NCI-H128 (cell line): Measurements from ENCODE around the gene AKNA.

Source experiments
- DNase-seq: peaks from one replicate; lab custom pipeline; 2025; ENCODE audit not compliant: unreplicated experiment; lab: John Stamatoyannopoulos, UW

AKNA gene

GRCh38 chr9:114307899-114308267 lies 79.9 kb downstream of the AKNA start:
- DNase-seq = no peak

GRCh38 chr9:114304416-114305188 lies 83.2 kb downstream of the AKNA start:
- no peak for DNase-seq

GRCh38 chr9:114303977-114304376 lies 83.8 kb downstream of the AKNA start:
- DNase-seq = no peak

- no peak for DNase-seq
These were observed 84.2 kb downstream of the AKNA start for GRCh38 chr9:114303571-114303970.

- no peak for DNase-seq
These were observed 85.1 kb downstream of the AKNA start for GRCh38 chr9:114302727-114303126.

GRCh38 chr9:114301798-114302565 lies 85.8 kb downstream of the AKNA start:
- no peak for DNase-seq

GRCh38 chr9:114300846-114301797 lies 86.7 kb downstream of the AKNA start:
- no peak for DNase-seq

- DNase-seq = no peak
These were observed 87.5 kb downstream of the AKNA start for GRCh38 chr9:114300153-114300845.

GRCh38 chr9:114299286-114300152 lies 88.3 kb downstream of the AKNA start:
- no peak for DNase-seq

- DNase-seq = no peak
These were observed 91.4 kb downstream of the AKNA start for GRCh38 chr9:114296338-114296737.

GRCh38 chr9:114294664-114295063 lies 93.1 kb downstream of the AKNA start:
- DNase-seq = no peak

- DNase-seq = no peak
These were observed 95.7 kb downstream of the AKNA start for GRCh38 chr9:114291886-114292590.

GRCh38 chr9:114291064-114291474 lies 96.7 kb downstream of the AKNA start:
- DNase-seq = peak; percentile 58

- no peak for DNase-seq
These were observed 97.2 kb downstream of the AKNA start for GRCh38 chr9:114290561-114290986.

GRCh38 chr9:114289571-114290481 lies 98.0 kb downstream of the AKNA start:
- DNase-seq = no peak

- no peak for DNase-seq
These were observed 98.7 kb downstream of the AKNA start for GRCh38 chr9:114289106-114289505.

GRCh38 chr9:114288193-114289091 lies 99.3 kb downstream of the AKNA start:
- no peak for DNase-seq
